SU-DHL-6 (cell line): ENCODE data around the gene ENAM.

Experiments used
- EZH2phosphoT487 ChIP-seq: fragments of 200-600 bp; sonication (generic), shearing (Covaris generic); conservative IDR thresholded peaks from 2 replicates; pipeline ENCODE4 v1.6.1; 2018; ENCODE audit warnings: mild to moderate bottlenecking, antibody characterized with exemption, low read length, moderate library complexity, mixed read lengths
- TF ChIP-seq, protein P1 (sequence below): fragments of 200-600 bp; sonication (generic); IDR thresholded peaks from one replicate; pipeline ENCODE4 v1.5.1; 2017; ENCODE audit warnings: antibody characterized with exemption, mild to moderate bottlenecking, low read length, moderate library complexity; ENCODE audit not compliant: insufficient read depth, poor library complexity, severe bottlenecking

DNA sequence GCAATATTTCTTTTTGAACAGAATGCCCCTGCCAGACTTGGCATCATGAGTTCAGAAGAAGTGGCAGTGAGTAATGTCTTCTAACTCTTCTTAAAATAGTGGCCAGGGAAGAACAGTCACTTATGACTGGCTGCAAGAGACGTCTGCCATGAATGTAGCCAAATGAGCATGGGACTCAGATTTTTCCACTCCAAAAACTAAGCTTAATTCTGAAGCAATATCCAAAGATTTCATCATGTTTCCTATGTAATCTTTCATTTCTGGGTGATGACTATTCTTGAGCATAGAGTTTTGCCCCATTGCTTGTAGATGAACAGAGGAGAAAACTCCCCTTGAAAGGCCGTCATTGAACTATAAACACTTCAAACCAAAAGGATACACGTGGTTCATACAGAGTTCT lies 24.7 kb upstream of the ENAM start:
- no peak for TF ChIP-seq EZH2phosphoT487
- TF ChIP-seq, protein P1, sequence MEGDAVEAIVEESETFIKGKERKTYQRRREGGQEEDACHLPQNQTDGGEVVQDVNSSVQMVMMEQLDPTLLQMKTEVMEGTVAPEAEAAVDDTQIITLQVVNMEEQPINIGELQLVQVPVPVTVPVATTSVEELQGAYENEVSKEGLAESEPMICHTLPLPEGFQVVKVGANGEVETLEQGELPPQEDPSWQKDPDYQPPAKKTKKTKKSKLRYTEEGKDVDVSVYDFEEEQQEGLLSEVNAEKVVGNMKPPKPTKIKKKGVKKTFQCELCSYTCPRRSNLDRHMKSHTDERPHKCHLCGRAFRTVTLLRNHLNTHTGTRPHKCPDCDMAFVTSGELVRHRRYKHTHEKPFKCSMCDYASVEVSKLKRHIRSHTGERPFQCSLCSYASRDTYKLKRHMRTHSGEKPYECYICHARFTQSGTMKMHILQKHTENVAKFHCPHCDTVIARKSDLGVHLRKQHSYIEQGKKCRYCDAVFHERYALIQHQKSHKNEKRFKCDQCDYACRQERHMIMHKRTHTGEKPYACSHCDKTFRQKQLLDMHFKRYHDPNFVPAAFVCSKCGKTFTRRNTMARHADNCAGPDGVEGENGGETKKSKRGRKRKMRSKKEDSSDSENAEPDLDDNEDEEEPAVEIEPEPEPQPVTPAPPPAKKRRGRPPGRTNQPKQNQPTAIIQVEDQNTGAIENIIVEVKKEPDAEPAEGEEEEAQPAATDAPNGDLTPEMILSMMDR: no peak
